PC-3 (cell line): ENCODE data around the gene ERCC4.

ENCODE experiments used
- CTCF ChIP-seq: fragments of 300-600 bp; sonication (generic); conservative IDR thresholded peaks from 2 replicates; pipeline ENCODE4 v1.5.1; 2017; ENCODE audit warnings: antibody characterized with exemption, low read depth, mild to moderate bottlenecking, low read length
- EZH2 ChIP-seq: fragments of 300-600 bp; sonication (generic); IDR thresholded peaks from one replicate; pipeline ENCODE4 v1.6.1; 2017; ENCODE audit warnings: antibody characterized with exemption, mild to moderate bottlenecking, low read length; ENCODE audit not compliant: unreplicated experiment
- EZH2phosphoT487 ChIP-seq: fragments of 300-600 bp; sonication (generic); IDR thresholded peaks from 2 replicates; pipeline ENCODE4 v1.6.1; 2018; ENCODE audit warnings: mild to moderate bottlenecking, antibody characterized with exemption, low read length, borderline replicate concordance

DNA sequence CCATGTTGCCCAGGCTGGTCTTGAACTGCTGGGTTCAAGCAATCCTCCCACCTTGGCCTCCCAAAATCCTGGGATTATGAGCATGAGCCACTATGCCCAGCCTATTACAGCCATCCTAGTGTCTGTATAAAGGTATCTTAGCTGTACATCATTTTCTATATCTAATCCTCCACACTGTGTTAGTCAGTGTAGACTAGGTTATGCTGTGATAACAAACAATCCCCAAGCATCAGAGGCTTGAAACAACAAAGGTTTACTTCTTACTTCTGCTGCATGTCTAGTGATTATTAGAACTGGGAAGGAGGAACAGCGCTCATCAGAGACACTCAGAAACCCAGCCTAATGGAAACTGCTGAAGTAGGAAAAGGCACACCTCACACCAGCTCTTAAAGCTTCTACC lies 68.1 kb downstream of the ERCC4 start:
- TF ChIP-seq CTCF (no peak), EZH2 (no peak), EZH2phosphoT487 (no peak)
